GM19099 (cell line): ENCODE results near the gene CRB2.

Experiments used
- POLR2A ChIP-seq: IDR thresholded peaks from 3 replicates; pipeline ENCODE4 v1.6.1; 2011; ENCODE audit warnings: low read depth; ENCODE audit not compliant: insufficient read length; ENCODE audit errors: extremely low read depth

Gene CRB2

GRCh38 chr9:123408313-123409262 is 52.6 kb downstream of the CRB2 start:
- no peak for TF ChIP-seq POLR2A

DNA sequence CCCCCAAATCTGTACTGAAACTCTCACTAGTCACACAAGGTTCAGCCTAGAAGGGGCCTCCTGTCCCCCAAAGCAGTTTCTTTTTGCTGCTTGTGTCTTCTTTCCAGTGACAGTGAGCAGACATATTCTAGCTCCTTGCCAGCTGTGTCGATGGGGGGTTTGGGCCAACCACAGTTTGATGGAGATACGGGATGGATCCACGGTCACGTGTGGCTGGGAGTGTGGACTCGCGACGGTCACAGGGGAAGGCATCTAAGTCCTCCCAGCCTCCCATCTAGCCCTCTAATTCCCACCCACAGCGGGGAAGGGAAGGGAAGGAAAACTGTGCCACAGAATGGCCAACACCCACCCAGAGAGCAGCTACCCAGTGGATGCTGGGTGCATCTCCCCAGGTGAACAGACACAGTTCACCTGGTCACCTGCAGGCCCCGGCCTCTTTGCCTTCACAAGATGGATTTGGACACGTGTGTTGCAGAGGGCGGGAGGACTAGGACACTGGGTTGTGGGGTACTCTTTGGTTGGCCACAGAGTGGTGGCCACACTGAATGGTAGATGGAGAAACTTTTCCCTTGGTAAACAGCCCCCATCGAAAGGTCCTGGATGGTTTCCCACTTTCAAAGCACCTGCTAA is 54.4 kb downstream of the CRB2 start:
- TF ChIP-seq POLR2A: no peak

GRCh38 chr9:123411191-123411590 is 55.2 kb downstream of the CRB2 start:
- TF ChIP-seq POLR2A: no peak

DNA sequence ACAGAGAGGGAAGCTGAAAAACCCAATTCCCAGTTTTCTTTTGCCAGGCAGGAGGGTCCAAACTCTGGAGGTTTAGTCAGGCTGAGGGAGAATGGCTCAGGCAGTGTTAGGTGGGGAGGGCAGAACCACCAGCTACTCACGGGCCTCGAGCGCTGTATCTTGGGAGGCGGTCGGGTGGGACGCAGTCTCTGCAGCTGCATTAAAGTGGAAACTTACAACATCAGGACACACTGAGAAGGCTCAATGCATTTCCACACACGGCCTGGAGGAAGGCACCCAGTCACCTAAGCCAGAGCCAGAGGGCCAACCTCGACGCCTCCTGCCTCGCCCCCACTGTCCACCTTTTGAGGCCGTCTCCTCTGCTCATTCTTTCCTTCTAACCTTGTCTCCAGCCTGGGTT is 55.6 kb downstream of the CRB2 start:
- no peak for TF ChIP-seq POLR2A

DNA sequence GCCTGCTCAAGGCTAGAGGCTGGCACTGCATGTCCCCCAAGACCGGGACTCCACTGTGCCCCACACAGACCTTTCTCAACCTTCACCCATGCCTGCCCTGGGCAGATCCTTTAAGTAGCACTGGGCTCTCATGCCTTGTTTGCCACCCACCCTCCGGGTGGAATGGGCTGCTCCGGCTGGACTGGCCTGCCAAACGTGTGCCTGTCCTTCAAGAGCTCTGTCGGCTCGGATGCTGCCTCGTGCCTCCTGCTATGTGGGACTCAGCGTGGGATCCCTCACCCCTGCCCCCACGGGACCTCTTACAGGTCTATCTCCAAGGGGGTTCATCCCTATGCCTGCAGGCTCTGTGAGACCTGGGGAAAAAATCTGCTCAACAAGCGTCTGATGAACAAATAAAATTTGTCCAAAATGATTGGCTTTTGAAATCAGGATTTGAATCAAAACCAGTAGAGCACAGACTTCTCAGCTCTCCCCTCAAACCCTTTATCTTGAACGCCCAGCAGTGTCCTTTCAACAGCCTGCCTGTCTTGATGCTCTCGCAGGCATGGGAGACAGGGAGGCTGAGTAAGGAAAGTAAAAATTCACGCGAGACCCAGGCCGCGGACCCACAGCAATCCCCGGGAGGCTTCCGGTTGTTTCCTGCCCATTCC is 56.3 kb downstream of the CRB2 start:
- no peak for TF ChIP-seq POLR2A

DNA sequence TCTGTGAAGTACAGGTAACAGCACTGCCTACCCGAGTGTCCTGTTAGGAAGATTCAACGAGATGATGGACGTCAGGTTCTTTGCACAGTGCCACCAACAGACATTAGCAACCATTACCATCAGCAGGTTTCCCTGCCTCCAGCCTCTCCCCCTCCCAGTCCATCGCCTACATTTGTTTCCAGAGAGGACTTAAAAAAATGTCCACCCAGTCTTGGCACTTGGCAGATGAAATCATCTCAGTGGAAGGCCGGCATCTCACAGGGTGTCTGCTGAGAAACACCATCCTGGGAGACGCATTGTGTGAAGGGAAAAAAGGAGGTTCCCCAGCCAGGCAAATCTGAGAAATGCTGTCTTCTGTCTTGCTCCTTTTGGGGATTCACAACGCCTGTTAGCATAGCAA is 58.2 kb downstream of the CRB2 start:
- TF ChIP-seq POLR2A: no peak

DNA sequence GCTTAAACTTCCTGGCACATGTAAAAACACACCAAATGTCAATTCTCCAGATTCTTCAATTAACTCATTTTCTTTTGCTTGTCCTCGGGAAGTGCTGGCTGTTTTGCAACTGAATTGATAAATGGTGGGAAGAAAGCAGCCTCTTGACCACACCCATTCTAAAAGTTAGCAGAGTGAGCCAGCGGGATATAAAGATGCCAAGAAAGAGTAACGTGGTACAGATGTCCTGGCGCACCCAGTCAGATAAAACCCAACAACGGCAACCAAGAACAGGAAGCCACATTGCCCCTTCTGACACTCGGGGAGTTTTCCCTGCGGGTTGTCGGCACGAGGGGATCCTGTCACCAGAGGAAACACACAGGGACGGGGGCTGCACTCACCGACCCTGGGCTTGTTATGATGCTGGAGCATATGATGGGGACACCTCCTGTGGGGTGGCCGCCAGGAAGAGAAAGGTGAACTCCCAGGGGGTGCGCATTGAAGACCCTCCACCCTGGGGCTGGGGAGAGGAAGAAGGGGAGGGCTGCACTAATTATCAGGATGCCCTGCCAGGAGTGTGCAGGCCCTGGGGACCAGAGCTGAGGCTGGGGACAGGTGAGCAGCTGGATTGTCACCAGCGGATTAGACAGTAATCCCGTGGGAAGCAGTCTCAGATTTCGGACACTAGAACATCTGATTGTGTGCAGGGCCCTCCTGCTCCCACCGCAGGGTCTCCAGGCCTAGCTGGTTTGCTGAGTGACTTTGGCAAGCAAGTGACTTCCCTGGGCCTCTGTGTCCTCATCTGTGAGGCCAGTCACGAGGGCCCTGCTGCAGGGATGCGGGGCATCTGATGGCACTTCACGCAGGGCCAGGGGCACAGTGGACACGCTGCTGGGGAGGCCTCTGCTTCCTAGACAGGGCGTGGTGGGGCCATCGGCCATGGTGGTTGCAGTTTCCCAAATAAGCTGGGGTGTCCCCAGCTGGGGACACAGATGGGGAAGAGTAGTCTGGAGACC is 59.2 kb downstream of the CRB2 start:
- TF ChIP-seq POLR2A: no peak

- no peak for TF ChIP-seq POLR2A
These were observed 60.2 kb downstream of the CRB2 start for GRCh38 chr9:123416176-123416575.

DNA sequence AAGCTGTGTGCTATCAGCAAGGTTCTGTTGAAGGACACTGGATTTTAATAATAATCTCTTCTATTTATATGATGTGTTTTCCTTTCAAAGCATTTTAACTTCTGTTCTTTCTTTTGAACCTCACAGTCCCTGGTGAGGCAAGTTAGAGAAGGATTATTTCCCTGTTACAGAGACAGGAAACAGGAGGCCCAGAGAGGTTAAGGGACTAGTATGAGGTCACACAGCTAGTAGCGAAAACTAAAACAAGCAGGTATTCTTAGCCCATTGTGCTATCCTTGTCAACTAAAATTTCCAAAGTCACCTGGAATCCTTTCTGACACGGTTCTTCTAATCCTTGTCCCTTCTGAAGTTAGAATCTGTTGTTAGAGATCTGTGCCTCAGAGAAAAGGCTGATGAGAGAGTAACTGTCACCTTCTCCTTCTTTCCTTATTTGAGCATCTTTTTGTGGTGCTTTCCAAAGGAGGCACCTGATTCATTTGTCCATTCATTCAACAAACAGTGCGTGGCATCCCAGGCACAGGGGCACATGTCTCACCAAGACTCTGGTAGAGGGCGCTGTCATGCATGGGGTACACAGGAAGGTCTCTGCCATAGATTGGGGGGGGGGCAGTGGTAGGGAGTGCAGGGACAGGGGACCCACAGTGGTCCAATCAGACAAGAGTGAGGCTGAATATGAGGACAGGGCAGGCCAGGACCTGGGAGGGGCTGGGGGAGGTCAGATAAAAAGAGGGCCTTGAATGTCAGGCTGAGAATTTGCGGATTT is 61.5 kb downstream of the CRB2 start:
- no peak for TF ChIP-seq POLR2A

- no peak for TF ChIP-seq POLR2A
These were observed 62.0 kb downstream of the CRB2 start for GRCh38 chr9:123418052-123418430.

- no peak for TF ChIP-seq POLR2A
These were observed 62.5 kb downstream of the CRB2 start for GRCh38 chr9:123418506-123418905.

- no peak for TF ChIP-seq POLR2A
These were observed 63.1 kb downstream of the CRB2 start for GRCh38 chr9:123419091-123419490.

GRCh38 chr9:123419721-123420591 is 64.0 kb downstream of the CRB2 start:
- TF ChIP-seq POLR2A: no peak
